PC-9 (cell line): ENCODE measurements around the gene CDHR2. TPM values are rescaled to one million over a fixed set of nuclear protein-coding genes. Genes with fewer than 3 reads are reported as not detected.

Experiments
- BruUV-seq: library from RNA; stranded (reverse); fragments of 400-500 nt; replicated peaks from 2 replicates; lab custom pipeline; 2021; lab: Mats Ljungman, UMichigan
- CTCF ChIA-PET: fragments of 300-600 bp; sonication (Branson Sonifier 250); formaldehyde crosslinking; loops from one replicate; lab custom pipeline; 2022; ENCODE audit warnings: antibody characterized with exemption; lab: Charles Lee
- POLR2A ChIA-PET: fragments of 300-600 bp; sonication (Branson Sonifier 250); formaldehyde crosslinking; loops from one replicate; lab custom pipeline; 2022; ENCODE audit warnings: antibody characterized with exemption; ENCODE audit not compliant: unreplicated experiment; lab: Charles Lee
- DNase-seq, 2 experiments: peaks; one replicate each; pipeline versions ENCODE4 v3.0.0 to v3.0.0-alpha.2; 2015 to 2022; ENCODE audit warnings: mixed read lengths in 1 of 2
- H2AFZ ChIP-seq: fragments of 200-600 bp; sonication (generic); 2 replicates; pipeline ENCODE4 v1.8.1; 2017; ENCODE audit warnings: antibody characterized with exemption
- H3F3A ChIP-seq: fragments of 200-600 bp; sonication (generic); 2 replicates; pipeline ENCODE4 v1.8.1; 2017; ENCODE audit warnings: antibody characterized with exemption, mild to moderate bottlenecking, low read depth; ENCODE audit not compliant: insufficient read depth
- H3K27ac ChIP-seq: fragments of 200-600 bp; sonication (generic); 2 replicates; pipeline ENCODE4 v1.6.1; 2016; ENCODE audit warnings: mixed run types
- H3K27me3 ChIP-seq: fragments of 200-600 bp; sonication (generic); 2 replicates; pipeline ENCODE4 v1.6.1; 2016; ENCODE audit warnings: low read depth, mixed run types; ENCODE audit not compliant: insufficient read depth
- H3K36me3 ChIP-seq: fragments of 200-600 bp; sonication (generic); 2 replicates; pipeline ENCODE4 v1.6.1; 2016; ENCODE audit warnings: low read depth, mixed run types
- H3K4me1 ChIP-seq: fragments of 200-600 bp; sonication (generic); replicated peaks from 2 replicates; pipeline ENCODE4 v1.6.1; 2016; ENCODE audit warnings: mixed run types; ENCODE audit not compliant: insufficient read depth
- H3K4me2 ChIP-seq: fragments of 200-600 bp; sonication (generic); 2 replicates; pipeline ENCODE4 v1.6.1; 2017; ENCODE audit warnings: mixed run types
- H3K4me3 ChIP-seq: fragments of 200-600 bp; sonication (generic); 2 replicates; pipeline ENCODE4 v1.6.1; 2016; ENCODE audit warnings: mixed run types
- H3K79me2 ChIP-seq: fragments of 200-600 bp; sonication (generic); 2 replicates; pipeline ENCODE4 v1.6.1; 2017; ENCODE audit warnings: low read depth, mixed run types
- H3K9me2 ChIP-seq: fragments of 200-600 bp; sonication (generic); 2 replicates; pipeline ENCODE4 v1.8.1; 2017; ENCODE audit warnings: mild to moderate bottlenecking; ENCODE audit not compliant: insufficient read depth
- H3K9me3 ChIP-seq: fragments of 200-600 bp; sonication (generic); 2 replicates; pipeline ENCODE4 v1.8.1; 2016; ENCODE audit warnings: low read depth; ENCODE audit not compliant: insufficient read depth
- H4K20me1 ChIP-seq: fragments of 200-600 bp; sonication (generic); 2 replicates; pipeline ENCODE4 v1.8.1; 2017; ENCODE audit not compliant: insufficient read depth
- CTCF ChIP-seq: fragments of 200-600 bp; sonication (generic); conservative IDR thresholded peaks from 2 replicates; pipeline ENCODE4 v1.6.1; 2017; ENCODE audit warnings: mixed run types, antibody characterized with exemption, mild to moderate bottlenecking, moderate library complexity
- EZH2 ChIP-seq: fragments of 200-600 bp; sonication (generic); IDR thresholded peaks from 2 replicates; pipeline ENCODE4 v1.8.0; 2017; ENCODE audit warnings: antibody characterized with exemption, low read depth
- intact Hi-C: fragments of 100-400 bp; cut with micrococcal nuclease; formaldehyde crosslinking; loops from one replicate; pipeline ENCODE4 v1.10.0; 2022; ENCODE audit not compliant: unreplicated experiment
- total RNA-seq: library from RNA; stranded (reverse); gene quantifications from 2 replicates; pipeline ENCODE4 v1.2.3, GENCODE V29; 2021

CDHR2 gene
- total RNA-seq, 1 experiment from 2014 or later, result not detected

GRCh38 chr5:176508603-176509002 lies 40.5 kb upstream of the CDHR2 start:
- H3K9me2 ChIP-seq, result no peaks in the 10 kb centered on the region
- no peak overlapping the region for H3K4me3 ChIP-seq
- H3F3A ChIP-seq, result peaks cover 26% of the 10 kb centered on the region; the same call in 1 of the 2 replicates
- no peak overlapping the region for H2AFZ ChIP-seq
- no TSS peak for BruUV-seq
- no peaks in the 10 kb centered on the region for H3K79me2 ChIP-seq
- H3K4me2 ChIP-seq, result no peak overlapping the region
- H3K4me1 ChIP-seq, result no peaks in the 10 kb centered on the region
- no peak for DNase-seq
- H3K36me3 ChIP-seq, result peaks cover 11% of the 10 kb centered on the region
- H3K27me3 ChIP-seq, result no peaks in the 10 kb centered on the region
- H3K27ac ChIP-seq, result no peak overlapping the region
- no peak for TF ChIP-seq EZH2
- no peak for TF ChIP-seq CTCF
- CTCF ChIA-PET, result no interaction called here
- intact Hi-C loops, result no loop called here
- peaks cover 4% of the 10 kb centered on the region; the same call in 1 of the 2 replicates for H4K20me1 ChIP-seq
- H3K9me3 ChIP-seq, result no peaks in the 10 kb centered on the region
- POLR2A ChIA-PET, result interaction anchor here (0.7 kb wide), 1 partner anchor 366 kb away, joined by 9 read pairs; no protein-coding TSS in a partner anchor

GRCh38 chr5:176513788-176514187 lies 35.4 kb upstream of the CDHR2 start:
- Histone ChIP-seq H2AFZ (no peak overlapping the region), H3K9me2 (no peaks in the 10 kb centered on the region), H3K9me3 (no peaks in the 10 kb centered on the region), H3F3A (peaks cover 18% of the 10 kb centered on the region; the same call in 1 of the 2 replicates), H3K4me1 (peaks cover 8% of the 10 kb centered on the region), H3K4me2 (no peak overlapping the region), H3K4me3 (no peak overlapping the region), H3K36me3 (peaks cover 4% of the 10 kb centered on the region), H3K79me2 (no peaks in the 10 kb centered on the region), H3K27ac (no peak overlapping the region), H4K20me1 (no peaks in the 10 kb centered on the region), H3K27me3 (no peaks in the 10 kb centered on the region)
- ChIA-PET POLR2A (no interaction called here), CTCF (interaction anchor here (0.6 kb wide), 1 partner anchor 92 kb away, joined by 4 read pairs; no protein-coding TSS in a partner anchor)
- no peak for DNase-seq
- no TSS peak for BruUV-seq
- intact Hi-C loops, result no loop called here
- no peak for TF ChIP-seq CTCF
- no peak for TF ChIP-seq EZH2

- TF ChIP-seq EZH2, result no peak
- TF ChIP-seq CTCF, result no peak
- CTCF ChIA-PET, result interaction anchor here (0.6 kb wide), 1 partner anchor 93 kb away, joined by 4 read pairs; no protein-coding TSS in a partner anchor
- no peaks in the 10 kb centered on the region for H3K79me2 ChIP-seq
- BruUV-seq, result no TSS peak
- H3K9me2 ChIP-seq, result no peaks in the 10 kb centered on the region
- H3K27me3 ChIP-seq, result no peaks in the 10 kb centered on the region
- no peak overlapping the region for H2AFZ ChIP-seq
- no peaks in the 10 kb centered on the region for H3K9me3 ChIP-seq
- intact Hi-C loops, result no loop called here
- no peak overlapping the region for H3K4me3 ChIP-seq
- H3K4me1 ChIP-seq, result peaks cover 8% of the 10 kb centered on the region
- no peak overlapping the region for H3K27ac ChIP-seq
- H3K36me3 ChIP-seq, result no peaks in the 10 kb centered on the region; the same call in 1 of the 2 replicates
- no peak for DNase-seq
- H3F3A ChIP-seq, result peaks cover 15% of the 10 kb centered on the region; the same call in 1 of the 2 replicates
- POLR2A ChIA-PET, result no interaction called here
- no peak overlapping the region for H3K4me2 ChIP-seq
- H4K20me1 ChIP-seq, result no peaks in the 10 kb centered on the region
Measured at GRCh38 chr5:176514244-176514950, 34.7 kb upstream of the CDHR2 start.
